Measurements from ENCODE around the gene SYNCRIP. TPM values are rescaled to one million over a fixed set of nuclear protein-coding genes. Genes with fewer than 3 reads are reported as not detected.

SYNCRIP gene
- polyA plus RNA-seq, 1 of the 3 experiments (the other 2 are of a cell fraction): 15.9 TPM

DNA sequence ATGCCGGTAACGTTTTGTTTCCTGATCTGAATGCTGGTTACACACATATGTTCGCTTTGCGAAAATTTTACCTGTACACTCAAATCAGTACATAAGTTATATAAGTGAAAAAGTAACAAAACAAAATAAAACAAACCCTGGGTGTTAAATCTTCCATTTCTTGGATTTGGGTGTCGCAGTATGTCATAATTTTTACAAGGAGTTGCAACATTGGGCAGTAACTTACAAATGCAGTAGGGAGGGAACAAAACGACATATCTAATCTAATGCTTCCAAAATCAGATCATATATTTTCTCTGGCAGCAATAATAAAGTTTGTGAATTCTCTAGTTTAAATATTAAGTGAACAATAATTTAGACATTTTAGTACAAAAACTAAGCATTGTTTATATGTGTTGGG, 74.3 kb downstream of the SYNCRIP start:
- ChIA-PET CTCF (interaction anchor here (0.6 kb wide), 1 partner anchor 1004 kb away, joined by 3 read pairs; no protein-coding TSS in a partner anchor), POLR2A (no interaction called here)
- Histone ChIP-seq H3K9me3 (no peaks in the 10 kb centered on the region), H3K27me3 (ENCODE audit: insufficient read depth) (no peaks in the 10 kb centered on the region), H3F3A (replicated peaks; ENCODE audit: insufficient read depth) (no peaks in the 10 kb centered on the region), H3K79me2 (ENCODE audit: insufficient read depth) (peaks cover 60% of the 10 kb centered on the region), H3K4me3 (ENCODE audit: low read depth in 2 of 2, low read length in 1 of 2) (no peak overlapping the region), H3K27ac (ENCODE audit: low read depth in 2 of 2, low read length in 1 of 2) (no peak overlapping the region), H3K9ac (no peak overlapping the region), H3K4me1 (ENCODE audit: control insufficient read depth in 1 of 2, insufficient read depth in 2 of 2, low read depth in 1 of 2, low read length in 1 of 2) (peaks cover 0 to 6% of the 10 kb centered on the region in 2 experiments; a peak in 1 of 4 replicates), H4K20me1 (ENCODE audit: insufficient read depth) (no peaks in the 10 kb centered on the region), H3K4me2 (no peak overlapping the region), H2AFZ (ENCODE audit: low read depth) (no peak overlapping the region), H3K36me3 (replicated peaks in 1 of 2; ENCODE audit: control insufficient read depth in 1 of 2, insufficient read depth in 2 of 2, low read length in 1 of 2) (peaks cover 29 to 54% of the 10 kb centered on the region in 2 experiments), H3K9me2 (no peaks in the 10 kb centered on the region)
- TF ChIP-seq EP300 (IDR thresholded peaks at IDR 0.05; ENCODE audit: borderline replicate concordance in 1 of 2, low read depth in 1 of 2, low read length in 1 of 2): no peak
- TF ChIP-seq GABPA (IDR thresholded peaks at IDR 0.05; ENCODE audit: low read depth): no peak
- no peak for TF ChIP-seq EZH2phosphoT487 (IDR thresholded peaks at IDR 0.05; ENCODE audit: borderline replicate concordance, low read depth)
- TF ChIP-seq MEF2A (IDR thresholded peaks at IDR 0.05; ENCODE audit: borderline replicate concordance, low read depth): no peak
- TF ChIP-seq TCF12 (IDR thresholded peaks at IDR 0.05): no peak
- no peak for TF ChIP-seq POLR2AphosphoS5 (IDR thresholded peaks at IDR 0.05; ENCODE audit: low read depth, low read length)
- no peak for TF ChIP-seq CHD2 (IDR thresholded peaks at IDR 0.05; ENCODE audit: low read length, partially characterized antibody)
- TF ChIP-seq, protein P1, sequence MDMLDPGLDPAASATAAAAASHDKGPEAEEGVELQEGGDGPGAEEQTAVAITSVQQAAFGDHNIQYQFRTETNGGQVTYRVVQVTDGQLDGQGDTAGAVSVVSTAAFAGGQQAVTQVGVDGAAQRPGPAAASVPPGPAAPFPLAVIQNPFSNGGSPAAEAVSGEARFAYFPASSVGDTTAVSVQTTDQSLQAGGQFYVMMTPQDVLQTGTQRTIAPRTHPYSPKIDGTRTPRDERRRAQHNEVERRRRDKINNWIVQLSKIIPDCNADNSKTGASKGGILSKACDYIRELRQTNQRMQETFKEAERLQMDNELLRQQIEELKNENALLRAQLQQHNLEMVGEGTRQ (IDR thresholded peaks at IDR 0.05; ENCODE audit: borderline replicate concordance, low read depth, low read length): no peak
- TF ChIP-seq FOSL2 (IDR thresholded peaks at IDR 0.05; ENCODE audit: borderline replicate concordance, low read depth): no peak
- TF ChIP-seq RCOR1 (IDR thresholded peaks at IDR 0.05; ENCODE audit: low read length): no peak
- TF ChIP-seq, protein P2, sequence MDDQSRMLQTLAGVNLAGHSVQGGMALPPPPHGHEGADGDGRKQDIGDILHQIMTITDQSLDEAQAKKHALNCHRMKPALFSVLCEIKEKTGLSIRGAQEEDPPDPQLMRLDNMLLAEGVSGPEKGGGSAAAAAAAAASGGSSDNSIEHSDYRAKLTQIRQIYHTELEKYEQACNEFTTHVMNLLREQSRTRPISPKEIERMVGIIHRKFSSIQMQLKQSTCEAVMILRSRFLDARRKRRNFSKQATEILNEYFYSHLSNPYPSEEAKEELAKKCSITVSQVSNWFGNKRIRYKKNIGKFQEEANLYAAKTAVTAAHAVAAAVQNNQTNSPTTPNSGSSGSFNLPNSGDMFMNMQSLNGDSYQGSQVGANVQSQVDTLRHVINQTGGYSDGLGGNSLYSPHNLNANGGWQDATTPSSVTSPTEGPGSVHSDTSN (IDR thresholded peaks at IDR 0.05): no peak
- TF ChIP-seq ELF1 (IDR thresholded peaks at IDR 0.05): no peak
- no peak for DNase-seq
- WGBS (ENCODE audit: low lambda C conversion rate): 96% methylated on average over 6 of the region's 6 CpGs

DNA sequence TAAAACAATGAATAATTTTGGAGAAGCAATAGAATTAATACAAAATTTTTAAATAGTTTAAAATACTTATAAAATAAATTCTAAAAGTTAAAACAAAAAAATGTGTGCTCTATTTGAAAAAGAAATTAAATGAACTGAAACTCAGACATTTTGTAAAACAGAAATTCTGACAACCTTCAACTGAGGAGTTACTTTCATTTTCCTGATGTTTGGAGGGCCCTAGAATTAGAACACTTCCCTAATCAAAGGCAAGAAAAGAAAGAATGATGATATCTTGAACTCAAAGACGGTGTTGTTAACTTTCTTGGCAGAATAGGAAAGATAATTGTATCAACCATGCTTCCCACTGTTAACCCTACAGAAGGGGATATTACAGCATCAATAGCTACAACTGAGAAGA, 77.0 kb downstream of the SYNCRIP start:
- Histone ChIP-seq H3K27me3 (ENCODE audit: insufficient read depth) (no peaks in the 10 kb centered on the region), H3K4me3 (ENCODE audit: low read depth in 2 of 2, low read length in 1 of 2) (no peak overlapping the region), H3F3A (replicated peaks; ENCODE audit: insufficient read depth) (peaks cover 14% of the 10 kb centered on the region), H3K9me2 (no peaks in the 10 kb centered on the region), H3K36me3 (replicated peaks in 1 of 2; ENCODE audit: control insufficient read depth in 1 of 2, insufficient read depth in 2 of 2, low read length in 1 of 2) (peaks cover 19 to 51% of the 10 kb centered on the region in 2 experiments), H3K27ac (ENCODE audit: low read depth in 2 of 2, low read length in 1 of 2) (no peak overlapping the region), H4K20me1 (ENCODE audit: insufficient read depth) (no peaks in the 10 kb centered on the region), H3K4me1 (ENCODE audit: control insufficient read depth in 1 of 2, insufficient read depth in 2 of 2, low read depth in 1 of 2, low read length in 1 of 2) (peaks cover 0 to 6% of the 10 kb centered on the region in 2 experiments; a peak in 1 of 4 replicates), H3K4me2 (no peak overlapping the region), H3K9me3 (no peaks in the 10 kb centered on the region), H2AFZ (ENCODE audit: low read depth) (no peak overlapping the region), H3K9ac (no peak overlapping the region), H3K79me2 (ENCODE audit: insufficient read depth) (peaks cover 38% of the 10 kb centered on the region)
- 97% methylated on average over 1 of the region's 1 CpG for WGBS (ENCODE audit: low lambda C conversion rate)
- CTCF ChIA-PET: no interaction called here
- no peak for DNase-seq
- TF ChIP-seq EP300 (IDR thresholded peaks at IDR 0.05; ENCODE audit: borderline replicate concordance in 1 of 2, low read depth in 1 of 2, low read length in 1 of 2) (no peak), TCF12 (IDR thresholded peaks at IDR 0.05) (no peak), FOSL2 (IDR thresholded peaks at IDR 0.05; ENCODE audit: borderline replicate concordance, low read depth) (no peak), NFIC (IDR thresholded peaks at IDR 0.05; ENCODE audit: borderline replicate concordance) (no peak), JUND (IDR thresholded peaks at IDR 0.05) (no peak), MXI1 (IDR thresholded peaks at IDR 0.05; ENCODE audit: low read depth, low read length) (no peak), FOXM1 (IDR thresholded peaks at IDR 0.05; ENCODE audit: low read depth) (no peak), ELF1 (IDR thresholded peaks at IDR 0.05) (no peak), RXRA (IDR thresholded peaks at IDR 0.05; ENCODE audit: borderline replicate concordance, low read depth) (no peak)
- TF ChIP-seq, protein P3, sequence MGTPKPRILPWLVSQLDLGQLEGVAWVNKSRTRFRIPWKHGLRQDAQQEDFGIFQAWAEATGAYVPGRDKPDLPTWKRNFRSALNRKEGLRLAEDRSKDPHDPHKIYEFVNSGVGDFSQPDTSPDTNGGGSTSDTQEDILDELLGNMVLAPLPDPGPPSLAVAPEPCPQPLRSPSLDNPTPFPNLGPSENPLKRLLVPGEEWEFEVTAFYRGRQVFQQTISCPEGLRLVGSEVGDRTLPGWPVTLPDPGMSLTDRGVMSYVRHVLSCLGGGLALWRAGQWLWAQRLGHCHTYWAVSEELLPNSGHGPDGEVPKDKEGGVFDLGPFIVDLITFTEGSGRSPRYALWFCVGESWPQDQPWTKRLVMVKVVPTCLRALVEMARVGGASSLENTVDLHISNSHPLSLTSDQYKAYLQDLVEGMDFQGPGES (IDR thresholded peaks at IDR 0.05; ENCODE audit: low read depth, low read length): no peak
- TF ChIP-seq, protein P1 (IDR thresholded peaks at IDR 0.05; ENCODE audit: borderline replicate concordance, low read depth, low read length): no peak
- TF ChIP-seq, protein P2 (IDR thresholded peaks at IDR 0.05): no peak
- TF ChIP-seq, protein P4, sequence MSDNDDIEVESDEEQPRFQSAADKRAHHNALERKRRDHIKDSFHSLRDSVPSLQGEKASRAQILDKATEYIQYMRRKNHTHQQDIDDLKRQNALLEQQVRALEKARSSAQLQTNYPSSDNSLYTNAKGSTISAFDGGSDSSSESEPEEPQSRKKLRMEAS (IDR thresholded peaks at IDR 0.05; ENCODE audit: low read depth): no peak
- POLR2A ChIA-PET: no interaction called here

All from SK-N-SH (cell line).